GM19238 (cell line): ENCODE data around the gene MED22.
"Not testable (repeated sequence)": the region's sequence is repeated elsewhere in the genome, so short reads cannot be mapped to it uniquely, and the experiment has no call there.

Source experiments
- DNase-seq: peaks from one replicate; pipeline ENCODE4 v3.0.0; 2011; ENCODE audit warnings: low spot score; ENCODE audit not compliant: insufficient read length

MED22 gene

GRCh38 chr9:133377280-133377679 is 29.3 kb upstream of the MED22 start:
- not testable (repeated sequence) for DNase-seq

- DNase-seq: peak; percentile 100
These were observed 28.1 kb upstream of the MED22 start, which contains the start of the genes STKLD1 and SURF4 for GRCh38 chr9:133375724-133376654. Gene STKLD1 (plus strand): TSS chr9:133376366. CDS start chr9:133376474, 108 bp downstream. Gene SURF4 (minus strand): TSS chr9:133376060. CDS start chr9:133375969, 91 bp downstream.

GRCh38 chr9:133375116-133375723 is 27.3 kb upstream of the MED22 start:
- peak; percentile 60 for DNase-seq

- no peak for DNase-seq
These were observed 26.7 kb upstream of the MED22 start for GRCh38 chr9:133374612-133375115.

- no peak for DNase-seq
These were observed 24.2 kb upstream of the MED22 start for GRCh38 chr9:133372144-133372543.

- DNase-seq: no peak
These were observed 23.4 kb upstream of the MED22 start for GRCh38 chr9:133371261-133371711.

GRCh38 chr9:133370685-133371084 is 22.8 kb upstream of the MED22 start:
- DNase-seq: no peak

GRCh38 chr9:133369933-133370332 is 22.0 kb upstream of the MED22 start:
- DNase-seq: no peak

GRCh38 chr9:133369422-133369821 is 21.5 kb upstream of the MED22 start:
- no peak for DNase-seq

- no peak for DNase-seq
These were observed 20.4 kb upstream of the MED22 start for GRCh38 chr9:133368249-133368881.

- DNase-seq: no peak
These were observed 19.8 kb upstream of the MED22 start for GRCh38 chr9:133367778-133368177.

GRCh38 chr9:133367221-133367620 is 19.3 kb upstream of the MED22 start:
- DNase-seq: no peak

- DNase-seq: no peak
These were observed 18.5 kb upstream of the MED22 start for GRCh38 chr9:133366435-133366834.

GRCh38 chr9:133362359-133363044 is 14.6 kb upstream of the MED22 start:
- DNase-seq: no peak

- no peak for DNase-seq
These were observed 13.7 kb upstream of the MED22 start for GRCh38 chr9:133361507-133362092.

GRCh38 chr9:133360400-133361393 is 12.8 kb upstream of the MED22 start:
- DNase-seq: no peak

- DNase-seq: no peak
These were observed 11.7 kb upstream of the MED22 start for GRCh38 chr9:133359399-133360175.

- no peak for DNase-seq
These were observed 9.7 kb upstream of the MED22 start for GRCh38 chr9:133357656-133358055.
